K562 (cell line): Measurements from ENCODE around the gene TSR3. TPM values are rescaled to one million over a fixed set of nuclear protein-coding genes. Genes with fewer than 3 reads are reported as not detected.

Experiments
- ARNT ChIP-seq, 2 experiments: fragments of 450-650 bp; IDR thresholded peaks; 2 replicates each; pipeline ENCODE4 v1.6.1; 2016; ENCODE audit warnings: mild to moderate bottlenecking in 1 of 2
- BRCA1 ChIP-seq, 2 experiments: fragments of 450-650 bp in 1 of 2; sonication (generic) in 1 of 2; formaldehyde crosslinking in 1 of 2; IDR thresholded peaks; 2 replicates each; pipeline versions ENCODE4 v1.5.0 to v1.6.1; 2017 to 2020; ENCODE audit warnings: mild to moderate bottlenecking in 1 of 2, missing genetic modification reagents in 1 of 2
- C11orf30 ChIP-seq: fragments of 450-650 bp; IDR thresholded peaks from 2 replicates; pipeline ENCODE4 v1.6.1; 2016; ENCODE audit warnings: low read depth, mild to moderate bottlenecking
- ESRRA ChIP-seq: fragments of 450-650 bp; IDR thresholded peaks from 2 replicates; pipeline ENCODE4 v1.6.1; 2014; ENCODE audit warnings: low read depth, mild to moderate bottlenecking, moderate library complexity, borderline replicate concordance
- FOS ChIP-seq: IDR thresholded peaks from 3 replicates; pipeline ENCODE4 v1.6.1; 2011; ENCODE audit not compliant: insufficient read length; ENCODE audit errors: extremely low read depth
- FUS ChIP-seq: fragments of 200-400 bp; formaldehyde crosslinking; optimal IDR thresholded peaks from 2 replicates; pipeline ENCODE3; 2017; ENCODE audit warnings: low read depth, low read length
- HIVEP1 ChIP-seq: fragments of 250-450 bp; sonication (Bioruptor Pico); IDR thresholded peaks from 2 replicates; pipeline ENCODE4 v1.4.0; 2020; ENCODE audit warnings: mild to moderate bottlenecking
- HOMEZ ChIP-seq: fragments of 250-450 bp; sonication (Bioruptor Pico); IDR thresholded peaks from 2 replicates; pipeline ENCODE4 v1.4.0; 2020; ENCODE audit warnings: mild to moderate bottlenecking, moderate library complexity
- HOXB6 ChIP-seq: fragments of 250-450 bp; sonication (Bioruptor Pico); IDR thresholded peaks from 2 replicates; pipeline ENCODE4 v1.5.1; 2022; ENCODE audit warnings: mild to moderate bottlenecking, borderline replicate concordance
- LARP7 ChIP-seq: fragments of 450-650 bp; IDR thresholded peaks from 2 replicates; pipeline ENCODE4 v1.6.1; 2016
- MAFG ChIP-seq: fragments of 450-650 bp; conservative IDR thresholded peaks from 2 replicates; pipeline ENCODE4 v1.6.1; 2016; ENCODE audit warnings: missing genetic modification characterization, missing compliant biosample characterization
- MBD2 ChIP-seq: sonication (generic); IDR thresholded peaks from 2 replicates; pipeline ENCODE4 v1.6.1; 2016; ENCODE audit warnings: low read depth, borderline replicate concordance
- MYNN ChIP-seq, 2 experiments: sonication (generic); formaldehyde crosslinking in 1 of 2; IDR thresholded peaks; 2 replicates each; pipeline versions ENCODE4 v1.5.0 to v1.6.1; 2016 to 2020; ENCODE audit warnings: antibody characterized with exemption in 1 of 2, missing genetic modification reagents in 1 of 2
- NEUROD1 ChIP-seq: fragments of 150-350 bp; IDR thresholded peaks from 2 replicates; pipeline ENCODE4 v1.6.1; 2014; ENCODE audit warnings: borderline replicate concordance, low read length, low read depth; ENCODE audit not compliant: partially characterized antibody
- PCBP2 ChIP-seq: fragments of 200-400 bp; formaldehyde crosslinking; IDR thresholded peaks from 2 replicates; pipeline ENCODE4 v1.6.1; 2018; ENCODE audit warnings: low read length, low read depth, mild to moderate bottlenecking, moderate library complexity; ENCODE audit not compliant: poor library complexity, severe bottlenecking
- SMC3 ChIP-seq: conservative IDR thresholded peaks from 2 replicates; pipeline ENCODE4 v1.6.1; 2011; ENCODE audit warnings: low read depth, low read length, improper control_type of control experiment; ENCODE audit not compliant: insufficient read depth
- ZFP36 ChIP-seq: fragments of 150-350 bp; IDR thresholded peaks from 2 replicates; pipeline ENCODE4 v1.6.1; 2018; ENCODE audit warnings: low read length, low read depth; ENCODE audit not compliant: partially characterized antibody
- ZNF384 ChIP-seq: IDR thresholded peaks from 2 replicates; pipeline ENCODE4 v1.6.1; 2012; ENCODE audit warnings: low read depth, low read length, improper control_type of control experiment
- polyA plus RNA-seq, 8 experiments: library from polyadenylated mRNA; depleted of rRNA in 4 of 8; stranded (reverse) in 5 of 8; unstranded in 3 of 8; fragments of >200 nt; fragmentation: Nextera tagmentation in 2 of 8; fragmentation: Illumina TruSeq in 1 of 8; extraction: Ambion mirVana in 2 of 8; extraction: Trizol in 1 of 8; gene quantifications; 2 replicates each; pipeline versions ENCODE4 v1.2.1 to v1.2.3, GENCODE V29; 2011 to 2014; ENCODE audit warnings: inconsistent platforms in 1 of 8, missing spikeins in 1 of 8
- total RNA-seq, 7 experiments: library from RNA; depleted of rRNA in 6 of 7; stranded (reverse); fragments of >200 nt in 6 of 7; fragmentation: Illumina TruSeq in 2 of 7; extraction: Trizol in 2 of 7; gene quantifications; 2 replicates each; pipeline versions ENCODE4 v1.2.1 to v1.2.3, GENCODE V29; 2011 to 2021; ENCODE audit warnings: low replicate concordance in 1 of 7
- TF ChIP-seq, protein P1 (sequence below): sonication (generic); formaldehyde crosslinking; IDR thresholded peaks from 2 replicates; pipeline ENCODE4 v1.8.0; 2022; ENCODE audit warnings: mild to moderate bottlenecking, missing genetic modification reagents

TSR3 gene
- total and polyA plus RNA-seq, 9 of the 15 experiments (the other 6 are each of a cell fraction or from before 2014, with no cell fraction given) = 1.5 to 74.8 (median 16.5) TPM

DNA sequence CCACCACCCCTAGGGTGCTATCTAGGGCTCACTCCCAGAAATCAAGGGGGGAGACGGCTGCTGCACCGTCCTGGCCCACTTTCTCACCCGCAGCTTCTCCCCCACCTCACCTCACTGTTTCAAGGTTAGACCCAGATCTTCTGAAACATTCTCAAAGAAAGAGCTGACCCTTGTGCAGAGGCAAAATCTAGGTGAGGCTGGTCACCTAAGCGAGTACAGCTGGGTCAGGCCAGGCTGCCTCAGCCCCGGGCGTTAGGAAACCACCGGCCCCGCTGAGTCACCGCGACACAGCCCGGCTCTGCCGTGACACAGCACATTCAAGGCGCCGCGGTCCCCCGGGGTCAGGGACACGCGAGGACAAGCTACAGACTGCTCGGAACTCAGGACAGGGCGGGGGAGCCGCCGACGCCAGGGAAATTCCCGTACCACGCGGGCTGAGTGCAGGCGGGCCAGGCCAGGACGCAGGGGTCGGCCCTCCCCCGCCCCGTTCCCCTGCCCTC lies 27.2 kb upstream of the TSR3 start (continued):
- TF ChIP-seq FUS (no peak), NEUROD1 (peak; percentile 87), HOMEZ (no peak), MYNN (IDR thresholded peaks at IDR 0.05) (peak; percentile 67; the same call in 1 of the 2 replicates), MYNN (CRISPR knock-in tag; IDR thresholded peaks at IDR 0.05) (no peak), ARNT (IDR thresholded peaks at IDR 0.05) (0 out of 4 replicates have a peak, but pooled peaks of 1 of the 2 experiments have one; percentile 62), BRCA1 (IDR thresholded peaks at IDR 0.05) (no peak), BRCA1 (CRISPR knock-in tag; IDR thresholded peaks at IDR 0.05) (0 out of 2 replicates have a peak, but pooled peaks have one; percentile 18), MBD2 (peak; percentile 16; the same call in 1 of the 2 replicates), ESRRA (peak; percentile 92), MAFG (tag) (peak; percentile 99), FOS (no peak), SMC3 (0 out of 2 replicates have a peak, but pooled peaks have one; percentile 1), PCBP2 (no peak), HIVEP1 (CRISPR knock-in tag) (0 out of 2 replicates have a peak, but pooled peaks have one; percentile 52), LARP7 (0 out of 2 replicates have a peak, but pooled peaks have one; percentile 8), ZFP36 (no peak), ZNF384 (0 out of 2 replicates have a peak, but pooled peaks have one; percentile 10), HOXB6 (no peak), C11orf30 (peak; percentile 100)
- TF ChIP-seq, protein P1, sequence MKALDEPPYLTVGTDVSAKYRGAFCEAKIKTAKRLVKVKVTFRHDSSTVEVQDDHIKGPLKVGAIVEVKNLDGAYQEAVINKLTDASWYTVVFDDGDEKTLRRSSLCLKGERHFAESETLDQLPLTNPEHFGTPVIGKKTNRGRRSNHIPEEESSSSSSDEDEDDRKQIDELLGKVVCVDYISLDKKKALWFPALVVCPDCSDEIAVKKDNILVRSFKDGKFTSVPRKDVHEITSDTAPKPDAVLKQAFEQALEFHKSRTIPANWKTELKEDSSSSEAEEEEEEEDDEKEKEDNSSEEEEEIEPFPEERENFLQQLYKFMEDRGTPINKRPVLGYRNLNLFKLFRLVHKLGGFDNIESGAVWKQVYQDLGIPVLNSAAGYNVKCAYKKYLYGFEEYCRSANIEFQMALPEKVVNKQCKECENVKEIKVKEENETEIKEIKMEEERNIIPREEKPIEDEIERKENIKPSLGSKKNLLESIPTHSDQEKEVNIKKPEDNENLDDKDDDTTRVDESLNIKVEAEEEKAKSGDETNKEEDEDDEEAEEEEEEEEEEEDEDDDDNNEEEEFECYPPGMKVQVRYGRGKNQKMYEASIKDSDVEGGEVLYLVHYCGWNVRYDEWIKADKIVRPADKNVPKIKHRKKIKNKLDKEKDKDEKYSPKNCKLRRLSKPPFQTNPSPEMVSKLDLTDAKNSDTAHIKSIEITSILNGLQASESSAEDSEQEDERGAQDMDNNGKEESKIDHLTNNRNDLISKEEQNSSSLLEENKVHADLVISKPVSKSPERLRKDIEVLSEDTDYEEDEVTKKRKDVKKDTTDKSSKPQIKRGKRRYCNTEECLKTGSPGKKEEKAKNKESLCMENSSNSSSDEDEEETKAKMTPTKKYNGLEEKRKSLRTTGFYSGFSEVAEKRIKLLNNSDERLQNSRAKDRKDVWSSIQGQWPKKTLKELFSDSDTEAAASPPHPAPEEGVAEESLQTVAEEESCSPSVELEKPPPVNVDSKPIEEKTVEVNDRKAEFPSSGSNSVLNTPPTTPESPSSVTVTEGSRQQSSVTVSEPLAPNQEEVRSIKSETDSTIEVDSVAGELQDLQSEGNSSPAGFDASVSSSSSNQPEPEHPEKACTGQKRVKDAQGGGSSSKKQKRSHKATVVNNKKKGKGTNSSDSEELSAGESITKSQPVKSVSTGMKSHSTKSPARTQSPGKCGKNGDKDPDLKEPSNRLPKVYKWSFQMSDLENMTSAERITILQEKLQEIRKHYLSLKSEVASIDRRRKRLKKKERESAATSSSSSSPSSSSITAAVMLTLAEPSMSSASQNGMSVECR = peak; percentile 93
